IMR-90 (cell line): Measurements from ENCODE around the gene UBA1. TPM values are rescaled to one million over a fixed set of nuclear protein-coding genes. Genes with fewer than 3 reads are reported as not detected.

Source experiments
- ATAC-seq: fragments of 200-7000 bp; cut with Tn5 transposase; 2 replicates; pipeline ENCODE4 v1.9.1; 2020; ENCODE audit warnings: low read depth, mild to moderate bottlenecking, moderate library complexity
- BruUV-seq: library from RNA; stranded (reverse); fragments of 400-500 nt; replicated peaks from 2 replicates; lab custom pipeline; 2021; lab: Mats Ljungman, UMichigan
- CTCF ChIA-PET: fragments of 300-600 bp; formaldehyde crosslinking; extraction: SDS; loops from one replicate; lab custom pipeline; 2021; ENCODE audit warnings: antibody characterized with exemption; lab: Yijun Ruan, JAX
- POLR2A ChIA-PET: fragments of 300-600 bp; sonication (Branson Sonifier 250); formaldehyde crosslinking; loops from one replicate; lab custom pipeline; 2022; ENCODE audit warnings: antibody characterized with exemption; ENCODE audit not compliant: unreplicated experiment; lab: Charles Lee
- DNase-seq: peaks from one replicate; pipeline ENCODE4 v3.0.0; 2013
- H2AFZ ChIP-seq: replicated peaks from 2 replicates; pipeline ENCODE3; 2013; ENCODE audit warnings: low read length, mild to moderate bottlenecking; ENCODE audit not compliant: poor library complexity
- H2AK5ac ChIP-seq: 2 replicates; pipeline ENCODE4 v1.6.1; 2013; ENCODE audit warnings: low read depth, low read length, inconsistent platforms
- H2AK9ac ChIP-seq: replicated peaks from 2 replicates; pipeline ENCODE3; 2013; ENCODE audit warnings: mild to moderate bottlenecking, low read depth, low read length, moderate library complexity; ENCODE audit not compliant: poor library complexity
- H2BK120ac ChIP-seq: 2 replicates; pipeline ENCODE4 v1.6.1; 2013; ENCODE audit warnings: low read depth, low read length, inconsistent platforms
- H2BK15ac ChIP-seq: 3 replicates; pipeline ENCODE4 v1.6.1; 2013; ENCODE audit warnings: low read depth, low read length, inconsistent platforms
- H2BK20ac ChIP-seq: 2 replicates; pipeline ENCODE4 v1.6.1; 2013; ENCODE audit warnings: low read depth, mild to moderate bottlenecking, inconsistent platforms, low read length, moderate library complexity
- H2BK5ac ChIP-seq: 2 replicates; pipeline ENCODE4 v1.6.1; 2013; ENCODE audit warnings: mild to moderate bottlenecking, low read depth, low read length, inconsistent platforms; ENCODE audit not compliant: poor library complexity, severe bottlenecking
- H3K14ac ChIP-seq: replicated peaks from 2 replicates; pipeline ENCODE4 v1.6.1; 2013; ENCODE audit warnings: low read depth, low read length, inconsistent platforms
- H3K18ac ChIP-seq: 2 replicates; pipeline ENCODE4 v1.6.1; 2013; ENCODE audit warnings: low read depth, low read length, control low read depth
- H3K23ac ChIP-seq: 2 replicates; pipeline ENCODE4 v1.6.1; 2013; ENCODE audit warnings: low read depth, low read length, inconsistent platforms
- H3K27ac ChIP-seq: 2 replicates; pipeline ENCODE4 v1.5.1; 2013; ENCODE audit warnings: mild to moderate bottlenecking, control low read depth, low read length; ENCODE audit not compliant: insufficient read depth
- H3K27me3 ChIP-seq: 2 replicates; pipeline ENCODE4 v1.6.1; 2013; ENCODE audit warnings: low read length; ENCODE audit not compliant: control insufficient read depth, insufficient read depth
- H3K36me3 ChIP-seq: 2 replicates; pipeline ENCODE4 v1.6.1; 2013; ENCODE audit warnings: low read length, mixed read lengths; ENCODE audit not compliant: control insufficient read depth, insufficient read depth
- H3K4ac ChIP-seq: 2 replicates; pipeline ENCODE4 v1.6.1; 2013; ENCODE audit warnings: low read depth, low read length, inconsistent platforms
- H3K4me1 ChIP-seq: 2 replicates; pipeline ENCODE4 v1.6.1; 2013; ENCODE audit warnings: low read length, mixed read lengths; ENCODE audit not compliant: control insufficient read depth, insufficient read depth
- H3K4me2 ChIP-seq: 2 replicates; pipeline ENCODE4 v1.6.1; 2013; ENCODE audit warnings: low read depth, mild to moderate bottlenecking, control low read depth, low read length, moderate library complexity
- H3K4me3 ChIP-seq: 2 replicates; pipeline ENCODE4 v1.5.1; 2013; ENCODE audit warnings: low read depth, mild to moderate bottlenecking, control low read depth, low read length, moderate library complexity; ENCODE audit not compliant: insufficient read depth
- H3K56ac ChIP-seq: 2 replicates; pipeline ENCODE4 v1.6.1; 2013; ENCODE audit warnings: low read length, inconsistent platforms; ENCODE audit not compliant: insufficient read depth; ENCODE audit errors: extremely low read depth
- H3K79me1 ChIP-seq, 2 experiments: 2 replicates each; pipeline ENCODE4 v1.6.1; 2013; ENCODE audit warnings: low read length in 2 of 2, inconsistent platforms in 1 of 2, low read depth in 1 of 2
- H3K9ac ChIP-seq: 2 replicates; pipeline ENCODE4 v1.6.1; 2013; ENCODE audit warnings: low read depth, low read length, control low read depth
- H3K9me1 ChIP-seq: 2 replicates; pipeline ENCODE4 v1.6.1; 2013; ENCODE audit warnings: low read length, inconsistent platforms; ENCODE audit not compliant: insufficient read depth
- H3K9me3 ChIP-seq: 2 replicates; pipeline ENCODE4 v1.6.1; 2013; ENCODE audit warnings: low read length; ENCODE audit not compliant: control insufficient read depth, insufficient read depth
- H4K20me1 ChIP-seq: 2 replicates; pipeline ENCODE4 v1.6.1; 2013; ENCODE audit warnings: low read length, inconsistent platforms; ENCODE audit not compliant: insufficient read depth
- H4K5ac ChIP-seq: 2 replicates; pipeline ENCODE4 v1.6.1; 2013; ENCODE audit warnings: mild to moderate bottlenecking, low read depth, low read length, control low read depth
- H4K8ac ChIP-seq, 2 experiments: 2 replicates each; pipeline ENCODE4 v1.6.1; 2013; ENCODE audit warnings: low read depth in 2 of 2, low read length in 2 of 2, control low read depth in 1 of 2, inconsistent platforms in 1 of 2
- H4K91ac ChIP-seq: 2 replicates; pipeline ENCODE4 v1.6.1; 2013; ENCODE audit warnings: low read depth, low read length, inconsistent platforms; ENCODE audit not compliant: insufficient read depth
- CEBPB ChIP-seq: IDR thresholded peaks from 2 replicates; pipeline ENCODE4 v1.6.1; 2012; ENCODE audit warnings: low read depth, low read length, improper control_type of control experiment
- CHD1 ChIP-seq: IDR thresholded peaks from 2 replicates; pipeline ENCODE4 v1.6.1; 2012; ENCODE audit warnings: low read depth, low read length, improper control_type of control experiment
- CTCF ChIP-seq: conservative IDR thresholded peaks from 2 replicates; pipeline ENCODE4 v1.5.1; 2012; ENCODE audit warnings: mild to moderate bottlenecking, low read depth, low read length, improper control_type of control experiment
- ELK1 ChIP-seq: fragments of 150-350 bp; IDR thresholded peaks from 2 replicates; pipeline ENCODE4 v1.6.1; 2016; ENCODE audit warnings: low read depth, mild to moderate bottlenecking, low read length, moderate library complexity, borderline replicate concordance
- FOS ChIP-seq: fragments of 150-350 bp; IDR thresholded peaks from 2 replicates; pipeline ENCODE4 v1.6.1; 2016; ENCODE audit warnings: low read depth, low read length
- MAFK ChIP-seq: IDR thresholded peaks from 2 replicates; pipeline ENCODE4 v1.6.1; 2012; ENCODE audit warnings: low read depth, low read length, improper control_type of control experiment
- MAZ ChIP-seq: IDR thresholded peaks from 2 replicates; pipeline ENCODE4 v1.6.1; 2012; ENCODE audit warnings: low read depth, mild to moderate bottlenecking, low read length, improper control_type of control experiment, moderate library complexity, borderline replicate concordance
- MXI1 ChIP-seq: IDR thresholded peaks from 2 replicates; pipeline ENCODE4 v1.6.1; 2012; ENCODE audit warnings: low read depth, mild to moderate bottlenecking, low read length, moderate library complexity, borderline replicate concordance
- NFE2L2 ChIP-seq: fragments of 150-350 bp; IDR thresholded peaks from 2 replicates; pipeline ENCODE4 v1.6.1; 2016; ENCODE audit warnings: low read depth, mild to moderate bottlenecking, low read length
- POLR2A ChIP-seq: IDR thresholded peaks from 2 replicates; pipeline ENCODE4 v1.6.1; 2012; ENCODE audit warnings: mild to moderate bottlenecking, low read depth, low read length
- RAD21 ChIP-seq: IDR thresholded peaks from 2 replicates; pipeline ENCODE4 v1.6.1; 2012; ENCODE audit warnings: low read length, improper control_type of control experiment
- RCOR1 ChIP-seq: IDR thresholded peaks from 2 replicates; pipeline ENCODE4 v1.6.1; 2012; ENCODE audit warnings: mild to moderate bottlenecking, low read length, improper control_type of control experiment; ENCODE audit not compliant: insufficient replicate concordance
- RFX5 ChIP-seq: IDR thresholded peaks from 2 replicates; pipeline ENCODE4 v1.8.0; 2012; ENCODE audit warnings: low read depth, mild to moderate bottlenecking, low read length, moderate library complexity
- SMC3 ChIP-seq: fragments of 150-350 bp; IDR thresholded peaks from 2 replicates; pipeline ENCODE4 v1.6.1; 2016; ENCODE audit warnings: low read depth, mild to moderate bottlenecking, antibody characterized with exemption, low read length, moderate library complexity
- USF2 ChIP-seq: fragments of 150-350 bp; IDR thresholded peaks from 2 replicates; pipeline ENCODE4 v1.6.1; 2017; ENCODE audit warnings: mild to moderate bottlenecking, antibody characterized with exemption, low read length, low read depth
- WGBS, 2 experiments: methylation state at CpG; one replicate each; pipeline versions ENCODE4 v1.1.5 to v1.1.7; 2013; ENCODE audit warnings: missing lambda C conversion rate in 2 of 2; ENCODE audit not compliant: insufficient read length in 1 of 2; ENCODE audit errors: extremely low coverage in 2 of 2; 5-methylcytosine and 5-hydroxymethylcytosine counted together
- dilution Hi-C: fragments of 300-500 bp; cut with HindIII; formaldehyde crosslinking; loops from one replicate; pipeline ENCODE4 v1.14.3; 2018; ENCODE audit warnings: low sequenced_read_pairs; ENCODE audit not compliant: unreplicated experiment
- in situ Hi-C: fragments of 300-500 bp; cut with MboI; formaldehyde crosslinking; loops from 3 replicates; pipeline ENCODE4 v1.14.3; 2019; ENCODE audit warnings: low sequenced_read_pairs, inconsistent platforms, mixed read lengths
- intact Hi-C: fragments of 100-400 bp; cut with micrococcal nuclease; formaldehyde crosslinking; loops from 2 replicates; pipeline ENCODE4 v1.10.0; 2022
- polyA plus RNA-seq, 3 experiments: library from polyadenylated mRNA; depleted of rRNA; stranded (reverse); fragments of >200 nt; gene quantifications; 2 replicates each; pipeline ENCODE4 v1.2.3, GENCODE V29; 2012; ENCODE audit warnings: low replicate concordance in 1 of 3
- total RNA-seq: library from RNA; depleted of rRNA; stranded (reverse); fragments of >200 nt; gene quantifications from 2 replicates; pipeline ENCODE4 v1.2.3, GENCODE V29; 2012

UBA1 gene
- total and polyA plus RNA-seq, 2 of the 4 experiments (the other 2 are of a cell fraction) = 299 to 343 TPM

- H3K79me1 ChIP-seq = peaks cover 7 to 30% of the 10 kb centered on the region in 2 experiments
- POLR2A ChIA-PET = interaction anchor here (1.1 kb wide), 1 partner anchor 193 kb away, joined by 3 read pairs; no protein-coding TSS in a partner anchor
- dilution Hi-C loops = no loop called here
- H4K5ac ChIP-seq = no peak overlapping the region
- peaks cover 11% of the 10 kb centered on the region for H3K4me1 ChIP-seq
- no peak overlapping the region for H2BK5ac ChIP-seq
- H4K8ac ChIP-seq = peak overlapping the region in 1 of 2 experiments; percentile 4; a peak in 1 of 4 replicates
- H3K4me3 ChIP-seq = peak overlapping the region; percentile 60
- H3K27me3 ChIP-seq = no peaks in the 10 kb centered on the region; the same call in 1 of the 2 replicates
- peak overlapping the region; percentile 16 for H3K9ac ChIP-seq
- H4K91ac ChIP-seq = 0 out of 2 replicates have a peak overlapping the region, but pooled peaks have one; percentile 6
- no peaks in the 10 kb centered on the region; the same call in 1 of the 2 replicates for H3K9me1 ChIP-seq
- peaks cover 9% of the 10 kb centered on the region for H3K36me3 ChIP-seq
- WGBS, 2 experiments = 42% methylated on average over 11 of the region's 26 CpGs; no CpG with 5 or more reads in 1 of the 2 experiments
- peak overlapping the region; percentile 62 for H3K14ac ChIP-seq
- H3K56ac ChIP-seq = 0 out of 2 replicates have a peak overlapping the region, but pooled peaks have one; percentile 49
- H3K18ac ChIP-seq = no peak overlapping the region
- intact Hi-C loops = loop anchor here (5.0 kb wide), 2 partner anchors 291 to 451 kb away; partner anchors contain the start of gene ZNF41
- H3K9me3 ChIP-seq = no peaks in the 10 kb centered on the region
- no TSS peak for BruUV-seq
- peak overlapping the region; percentile 78 for H2AK9ac ChIP-seq
- no peak for ATAC-seq
- no peak overlapping the region; the same call in 1 of the 2 replicates for H3K27ac ChIP-seq
- no peak overlapping the region for H2BK20ac ChIP-seq
- DNase-seq = no peak
- H2BK15ac ChIP-seq = no peak overlapping the region
- no peak overlapping the region for H2BK120ac ChIP-seq
- CTCF ChIA-PET = interaction anchor here (0.6 kb wide), 1 partner anchor 107 kb away, joined by 3 read pairs; no protein-coding TSS in a partner anchor
- in situ Hi-C loops = loop anchor here (10.0 kb wide), 2 partner anchors 193 to 333 kb away; no protein-coding TSS in a partner anchor
- peak overlapping the region; percentile 74 for H3K23ac ChIP-seq
- H2AK5ac ChIP-seq = no peak overlapping the region
- H2AFZ ChIP-seq = peak overlapping the region; percentile 67
- peak overlapping the region; percentile 32 for H3K4ac ChIP-seq
- H3K4me2 ChIP-seq = peak overlapping the region; percentile 66
- peaks cover 22% of the 10 kb centered on the region for H4K20me1 ChIP-seq
- TF ChIP-seq FOS = no peak
- no peak for TF ChIP-seq POLR2A
- no peak for TF ChIP-seq RAD21
- no peak for TF ChIP-seq RFX5
- no peak for TF ChIP-seq CTCF
- TF ChIP-seq MAFK = no peak
- no peak for TF ChIP-seq ELK1
- no peak for TF ChIP-seq CEBPB
- TF ChIP-seq NFE2L2 = no peak
- no peak for TF ChIP-seq CHD1
- no peak for TF ChIP-seq RCOR1
- no peak for TF ChIP-seq MXI1
- TF ChIP-seq USF2 = no peak
- TF ChIP-seq SMC3 = no peak
- no peak for TF ChIP-seq MAZ
Measured at GRCh38 chrX:47191331-47191730, 2.3 kb upstream of the UBA1 start.
